HG03097 (cell line): ENCODE data around the gene RIN3.
A peak's percentile ranks its signal among the peaks of the same experiment; 100 is the strongest.
"Not testable (repeated sequence)": the region's sequence is repeated elsewhere in the genome, so short reads cannot be mapped to it uniquely, and the experiment has no call there.

Experiments
- ATAC-seq: cut with Tn5 transposase; IDR thresholded peaks from one replicate; pipeline ENCODE4 v1.9.1; 2021; ENCODE audit not compliant: unreplicated experiment, low FRiP score

The RIN3 gene

GRCh38 chr14:92658160-92658559, 144.6 kb downstream of the RIN3 start:
- no peak for ATAC-seq

- no peak for ATAC-seq
These were observed 145.1 kb downstream of the RIN3 start for GRCh38 chr14:92658684-92659083.

- ATAC-seq, result no peak
These were observed 146.4 kb downstream of the RIN3 start for GRCh38 chr14:92659765-92660561.

- no peak for ATAC-seq
These were observed 147.0 kb downstream of the RIN3 start for GRCh38 chr14:92660571-92660970.

- no peak for ATAC-seq
These were observed 149.5 kb downstream of the RIN3 start for GRCh38 chr14:92663049-92663448.

GRCh38 chr14:92665661-92666110, 152.1 kb downstream of the RIN3 start:
- no peak for ATAC-seq

GRCh38 chr14:92666251-92666650, 152.7 kb downstream of the RIN3 start:
- ATAC-seq, result no peak

- ATAC-seq, result no peak
These were observed 154.8 kb downstream of the RIN3 start for GRCh38 chr14:92668276-92668973.

- no peak for ATAC-seq
These were observed 156.6 kb downstream of the RIN3 start for GRCh38 chr14:92670160-92670559.

- no peak for ATAC-seq
These were observed 157.2 kb downstream of the RIN3 start for GRCh38 chr14:92670643-92671366.

GRCh38 chr14:92673601-92674150, 160.1 kb downstream of the RIN3 start:
- ATAC-seq, result no peak

GRCh38 chr14:92675421-92675820, 161.8 kb downstream of the RIN3 start:
- ATAC-seq, result no peak

GRCh38 chr14:92675976-92676375, 162.4 kb downstream of the RIN3 start:
- no peak for ATAC-seq

GRCh38 chr14:92676403-92677086, 163.0 kb downstream of the RIN3 start:
- ATAC-seq, result no peak

- peak; percentile 83 for ATAC-seq
These were observed 163.6 kb downstream of the RIN3 start for GRCh38 chr14:92677087-92677668.

- ATAC-seq, result no peak
These were observed 164.4 kb downstream of the RIN3 start for GRCh38 chr14:92677955-92678354.

GRCh38 chr14:92678766-92679165, 165.2 kb downstream of the RIN3 start:
- no peak for ATAC-seq

GRCh38 chr14:92679246-92679645, 165.7 kb downstream of the RIN3 start:
- no peak for ATAC-seq

- not testable (repeated sequence) for ATAC-seq
These were observed 166.7 kb downstream of the RIN3 start for GRCh38 chr14:92680330-92680729.
